HG03196 (cell line): Measurements from ENCODE around the gene KIF1A.

Experiments
- ATAC-seq: cut with Tn5 transposase; IDR thresholded peaks from one replicate; pipeline ENCODE4 v1.9.1; 2021; ENCODE audit not compliant: unreplicated experiment

The KIF1A gene

DNA sequence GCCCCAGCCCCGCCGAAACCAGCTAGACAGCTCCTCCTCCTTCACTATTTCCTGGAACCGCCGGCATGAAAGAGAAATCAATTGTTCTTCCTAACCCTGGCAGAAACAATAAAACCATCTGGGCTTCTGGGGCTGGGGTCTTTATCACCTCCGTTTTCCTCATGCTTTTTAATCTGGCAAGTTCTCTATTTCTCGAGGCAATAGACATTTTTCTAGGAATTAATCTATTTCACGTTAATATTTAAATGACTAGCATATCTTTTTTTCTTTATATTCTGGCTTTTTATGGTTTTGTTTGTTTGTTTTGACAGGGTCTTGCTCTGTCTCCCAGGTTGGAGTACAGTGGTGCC is 1.4 kb upstream of the KIF1A start:
- no peak for ATAC-seq

DNA sequence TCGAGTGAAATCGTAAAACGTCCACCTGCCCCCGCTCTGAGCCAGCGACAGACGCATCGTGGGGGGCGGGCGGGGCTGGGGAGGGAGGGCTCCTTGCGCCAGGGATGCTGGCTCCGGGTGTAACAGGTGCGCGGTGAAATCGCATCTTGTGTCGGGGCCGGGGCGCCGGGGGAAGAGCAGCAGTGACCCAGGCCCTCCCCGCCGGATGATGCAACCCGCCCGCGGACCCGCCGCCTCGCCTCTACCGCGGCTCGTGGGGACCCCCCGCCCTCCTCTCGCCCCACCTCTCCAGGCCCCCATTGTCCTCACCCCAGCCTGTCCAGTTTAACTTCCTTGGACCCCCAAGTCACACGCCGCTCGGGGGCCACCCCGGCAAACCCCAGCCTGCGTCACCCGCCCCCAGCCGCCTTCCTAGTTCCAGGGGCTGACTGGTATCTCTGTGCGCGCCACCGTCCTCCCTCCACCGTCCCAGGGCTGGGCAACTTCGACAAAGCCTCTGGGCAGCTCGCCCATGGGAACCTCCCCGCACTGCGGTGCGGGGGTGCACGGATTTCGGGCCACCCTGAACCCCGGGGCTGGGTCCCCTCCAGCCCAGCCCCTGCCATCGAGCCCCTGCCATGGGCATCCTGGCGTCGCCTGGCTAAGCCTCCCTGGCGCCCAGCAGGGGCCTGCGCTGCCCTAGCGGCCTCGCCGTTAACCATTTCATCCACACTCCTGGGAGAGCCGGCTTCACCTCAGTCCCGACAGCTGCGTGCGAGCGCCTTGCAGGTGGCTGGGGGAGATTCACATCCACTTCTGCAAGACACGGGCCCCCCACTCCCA is 799 bp upstream of the KIF1A start:
- no peak for ATAC-seq

DNA sequence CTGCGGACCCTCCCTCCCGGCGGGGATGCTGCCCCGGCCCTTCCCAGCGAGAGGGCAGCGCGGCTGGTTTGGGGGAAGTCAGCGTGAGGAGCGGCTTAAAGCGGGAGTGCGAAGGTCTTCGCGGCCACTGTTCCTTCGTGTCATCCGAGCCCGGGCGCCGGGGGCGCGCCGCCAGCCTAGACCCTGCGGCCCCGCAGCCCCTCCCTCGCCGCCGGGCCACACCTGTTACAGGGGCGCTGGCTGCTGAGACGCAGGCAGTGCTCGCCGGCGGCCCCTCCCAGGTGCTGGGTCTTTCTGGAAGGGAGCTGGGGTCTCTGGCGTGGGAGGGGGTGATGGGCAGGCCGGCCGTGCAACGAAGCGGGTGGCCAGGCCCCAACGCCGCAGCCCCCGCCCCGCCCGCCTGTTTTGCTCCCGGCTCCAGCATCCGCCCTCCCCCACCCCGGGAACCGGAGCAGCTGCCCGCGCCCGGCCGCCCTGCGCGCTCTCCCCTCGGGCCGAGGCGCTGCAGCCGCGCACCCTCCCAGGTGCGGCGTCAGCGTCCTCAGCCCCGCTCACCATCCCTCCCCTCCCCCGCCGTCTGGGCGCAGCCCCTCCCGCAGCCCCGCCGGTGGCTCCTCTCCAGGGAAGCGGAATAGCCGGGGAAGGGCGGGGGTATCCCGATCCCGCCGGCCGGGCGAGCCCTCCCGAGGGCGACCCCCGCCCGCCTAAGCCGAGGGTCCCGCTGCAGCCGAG is 727 bp downstream of the KIF1A start:
- ATAC-seq = no peak

DNA sequence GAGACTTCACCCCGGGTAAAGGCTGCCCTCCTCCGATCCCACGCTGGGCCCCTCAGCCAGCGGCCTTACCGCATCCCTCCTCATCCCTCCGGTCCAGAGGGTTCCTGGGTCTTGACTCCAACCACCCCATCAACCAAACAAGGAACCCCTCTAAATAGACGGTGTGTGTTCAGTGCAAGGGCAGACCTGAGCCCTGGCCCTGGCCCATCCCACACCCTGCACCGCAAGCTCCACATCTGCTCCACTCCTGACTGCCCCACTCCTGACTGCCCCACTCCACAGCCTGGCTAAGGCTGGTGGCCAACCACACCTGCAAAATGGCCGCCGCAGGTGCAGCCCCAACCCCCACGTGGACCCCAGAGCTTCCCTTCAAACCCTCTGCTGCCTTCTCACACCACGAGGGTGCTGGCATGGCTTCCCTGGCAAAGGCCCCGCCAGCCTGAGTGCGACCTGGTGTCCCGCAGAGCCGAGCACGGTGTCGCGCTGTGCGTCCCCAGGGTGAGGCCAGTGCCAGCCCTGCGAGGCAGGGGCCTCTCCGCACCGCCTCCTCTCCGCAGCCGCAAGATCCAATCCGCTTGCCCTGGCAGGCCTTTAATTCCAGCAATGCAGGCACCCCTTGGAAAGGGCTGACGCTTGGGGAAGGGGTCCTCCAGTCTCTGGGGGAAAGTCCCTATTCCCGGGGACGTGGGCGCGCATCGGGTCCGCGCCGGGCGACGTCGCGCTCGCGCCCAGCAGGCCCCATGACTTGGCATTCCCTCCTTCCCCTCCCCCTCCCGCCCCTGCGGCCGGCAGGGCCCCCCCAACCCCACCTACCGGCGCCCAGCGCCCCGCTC is 1.5 kb downstream of the KIF1A start:
- ATAC-seq = no peak

DNA sequence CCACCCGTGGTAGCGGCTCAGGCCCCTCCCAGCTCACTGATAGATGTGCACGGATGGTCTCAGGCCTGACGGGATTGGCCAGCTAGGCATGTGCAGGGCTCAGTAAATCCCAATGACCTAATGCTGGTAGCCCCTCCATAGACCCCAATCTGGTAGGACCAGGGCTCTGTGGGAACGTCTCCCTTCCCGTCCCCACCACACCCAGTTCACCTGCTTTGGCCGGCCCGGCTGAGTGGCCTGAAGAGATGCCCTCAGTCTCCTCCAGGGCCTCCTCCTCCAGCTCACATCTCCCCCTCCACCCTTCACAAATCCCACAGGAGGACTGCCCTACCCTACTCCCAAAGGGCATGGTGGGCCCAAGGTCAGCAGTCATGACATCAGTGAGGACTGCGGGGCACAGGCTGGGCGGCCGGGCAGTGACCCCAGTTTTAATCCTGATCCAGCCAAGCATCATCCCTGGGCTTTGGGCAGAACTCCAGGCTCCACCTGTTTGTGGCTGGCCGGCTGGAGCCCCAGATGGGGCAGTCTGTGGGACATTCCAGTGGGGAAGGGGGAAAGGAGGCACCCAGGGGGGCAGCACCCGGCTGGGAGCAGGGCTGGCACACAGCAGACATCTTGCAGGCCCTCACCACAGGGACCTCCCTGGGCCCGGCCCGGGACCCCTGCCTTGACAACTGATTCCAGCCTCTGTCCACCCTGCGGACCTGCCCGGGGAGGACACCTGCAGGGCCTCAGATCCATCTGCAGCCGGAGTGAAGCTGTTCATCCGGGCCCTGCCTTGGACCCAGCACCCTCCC is 2.3 kb downstream of the KIF1A start:
- ATAC-seq = no peak

DNA sequence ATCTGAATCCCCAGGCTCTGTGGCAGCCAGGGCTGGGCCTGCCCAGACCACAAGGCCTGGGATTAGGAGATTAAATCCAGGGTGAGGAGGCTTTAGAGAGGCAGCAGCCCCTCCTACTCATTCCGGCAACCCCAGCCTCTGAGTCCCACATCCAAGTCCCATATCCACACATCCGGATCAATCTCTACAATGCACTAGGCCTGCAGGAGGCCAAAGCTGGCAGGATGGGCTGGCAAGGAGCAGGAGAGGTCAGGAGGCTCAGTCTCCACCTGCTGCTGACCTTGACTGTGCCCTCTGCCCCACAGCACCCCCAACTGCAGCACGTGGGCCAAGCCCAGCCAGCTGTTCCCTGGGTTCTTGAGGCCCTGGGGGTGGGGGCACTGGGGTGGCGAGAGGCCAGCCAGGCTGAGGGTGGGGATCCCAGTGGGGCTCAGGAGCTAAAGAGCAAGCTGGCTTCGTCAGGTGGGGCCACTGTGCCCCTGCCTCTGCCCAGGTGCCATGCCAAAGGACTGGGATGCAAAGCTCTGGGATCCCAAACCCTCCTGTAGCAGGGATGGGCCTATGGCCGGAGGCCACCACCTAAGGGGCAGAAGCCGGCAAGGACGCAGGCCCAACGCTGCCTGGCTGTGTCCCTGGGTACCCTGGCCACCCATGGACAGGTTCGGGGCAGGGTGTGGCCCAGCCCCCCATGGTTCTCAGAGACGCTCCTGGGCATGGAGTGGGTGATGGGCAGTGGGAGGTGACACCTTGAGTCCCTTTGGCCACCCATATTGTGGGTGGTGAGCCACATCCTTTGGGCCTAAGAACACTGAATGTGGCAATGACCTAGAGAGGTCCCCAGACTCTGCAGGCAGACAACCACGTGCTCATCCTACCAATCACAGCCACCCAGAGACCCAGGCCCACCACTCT is 3.2 kb downstream of the KIF1A start:
- ATAC-seq = no peak

DNA sequence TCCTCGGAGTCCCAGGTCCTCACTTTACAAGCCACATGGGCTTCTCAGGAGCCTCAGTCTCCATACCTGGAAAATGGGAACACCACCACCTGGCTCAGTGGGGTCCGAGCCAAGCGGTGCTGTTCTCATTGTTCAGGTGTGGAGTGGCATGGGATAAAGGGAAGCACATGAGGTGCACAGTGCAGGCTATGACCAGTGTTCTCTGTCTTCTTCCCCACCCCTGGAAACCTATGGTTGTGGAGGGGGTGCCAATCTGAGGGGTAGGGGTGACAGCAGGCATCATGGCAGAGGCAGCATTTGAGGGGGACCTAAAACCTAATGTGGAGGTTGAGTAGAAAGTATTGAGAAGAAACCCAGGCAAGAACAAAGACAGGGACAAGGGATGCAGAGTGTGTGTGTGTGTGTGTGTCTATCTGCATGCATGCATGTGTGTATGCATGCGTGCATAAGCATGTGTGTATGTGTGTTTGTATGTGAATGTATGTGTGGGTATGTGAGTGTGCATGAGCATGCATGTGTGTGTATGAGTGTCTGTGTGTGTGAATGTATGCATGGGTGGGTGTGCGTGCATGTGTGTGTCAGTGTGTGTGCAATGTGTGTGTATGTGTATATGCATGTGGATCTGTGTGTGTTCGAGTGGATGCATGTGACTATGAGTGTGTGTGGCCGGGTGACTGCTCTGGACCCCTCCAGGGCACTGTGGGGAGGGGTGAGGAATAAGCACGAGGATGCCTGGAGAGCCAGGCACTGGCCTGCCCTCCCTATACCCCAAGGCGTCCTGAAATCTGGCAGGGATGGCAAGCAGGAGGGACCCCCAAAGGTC is 4.0 kb downstream of the KIF1A start:
- ATAC-seq = no peak

DNA sequence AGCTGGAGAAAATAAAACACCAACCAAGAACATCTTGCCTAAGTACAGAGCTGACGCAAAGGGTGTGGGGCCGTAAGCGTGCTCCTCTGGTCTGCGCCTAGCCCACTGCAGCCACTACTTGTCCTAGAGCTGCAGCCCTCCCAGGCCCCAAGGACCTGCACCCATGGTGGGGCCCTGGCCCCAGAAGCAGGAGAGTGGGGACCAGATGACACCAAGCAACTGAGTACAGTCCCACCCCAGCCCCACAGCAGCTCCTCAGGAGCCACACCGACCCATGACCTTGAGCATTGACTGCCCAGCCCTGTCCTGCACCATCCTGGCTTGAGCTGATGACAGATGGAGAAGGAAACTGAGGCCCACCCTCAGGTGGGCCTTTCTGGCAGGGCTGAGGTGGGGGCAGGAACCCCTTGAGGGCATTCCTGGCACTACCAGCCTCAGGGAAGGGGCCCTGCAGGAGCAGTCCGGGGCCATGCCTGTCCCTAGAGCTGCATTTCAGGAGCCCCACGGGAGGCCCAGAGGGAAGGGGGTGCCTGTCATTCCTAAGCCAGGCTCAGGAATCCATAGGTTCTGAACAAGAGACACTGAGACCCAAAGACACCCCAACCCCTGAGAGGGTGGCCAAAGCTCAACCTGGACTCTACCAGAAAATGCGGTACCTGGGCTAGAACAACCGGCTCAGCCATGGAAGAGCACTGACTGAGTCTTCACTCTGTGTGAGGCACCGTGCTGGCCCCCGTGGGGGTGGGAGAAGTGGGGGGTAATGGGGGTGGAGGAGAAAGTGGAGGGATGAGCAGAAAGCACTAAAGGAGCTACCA is 4.9 kb downstream of the KIF1A start:
- ATAC-seq = no peak

DNA sequence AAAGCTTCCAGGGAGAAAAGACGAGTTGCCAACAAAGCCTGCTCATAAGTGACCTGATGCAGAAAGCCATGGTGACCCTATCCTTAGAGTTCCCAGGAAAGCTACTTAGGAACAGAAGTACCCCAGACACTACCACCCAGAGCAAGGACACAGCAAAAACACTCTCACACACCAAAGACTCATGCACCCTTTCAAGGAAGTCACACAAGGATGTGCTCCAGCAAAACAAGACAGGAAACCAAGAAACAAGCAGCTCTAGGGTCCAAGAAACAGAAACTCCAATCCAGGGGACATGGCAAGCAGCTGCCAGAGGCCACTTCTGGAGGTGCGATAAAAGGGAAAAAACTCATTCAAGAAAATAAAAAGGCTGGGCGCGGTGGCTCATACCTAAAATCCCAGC is 5.7 kb downstream of the KIF1A start:
- ATAC-seq = no peak

DNA sequence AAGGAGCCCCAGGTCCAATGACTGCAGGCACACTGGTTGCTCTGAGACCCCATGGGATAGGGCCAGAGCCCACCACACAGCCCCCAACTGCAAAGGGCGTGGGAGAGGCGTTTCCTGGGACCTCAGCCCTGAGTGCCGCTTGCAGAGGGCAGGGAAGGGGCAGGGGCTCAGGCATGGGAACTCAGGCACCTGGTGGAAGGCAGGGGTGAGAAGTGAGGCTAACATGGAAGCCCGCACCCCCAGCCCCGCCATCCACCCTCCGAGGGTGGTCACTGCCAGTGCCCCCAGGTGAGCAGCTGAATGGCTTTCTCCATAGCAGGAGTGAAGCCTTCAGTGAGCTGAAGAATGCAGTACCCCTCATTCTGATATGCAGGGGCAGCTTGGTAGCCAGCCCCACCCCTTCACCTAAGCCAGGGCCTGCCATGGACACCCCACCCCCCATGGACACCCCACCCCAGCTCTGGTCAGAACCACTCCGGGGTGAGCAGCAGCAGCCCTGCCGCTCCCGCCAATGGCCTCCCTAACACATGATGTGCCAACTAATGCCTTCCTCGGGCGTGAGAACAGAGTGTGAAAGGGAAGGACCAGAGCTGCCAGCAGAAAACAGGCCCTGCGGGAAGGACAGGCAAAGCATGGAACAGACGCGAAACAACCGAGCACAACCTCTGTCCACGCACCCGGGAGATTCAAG is 6.6 kb downstream of the KIF1A start:
- ATAC-seq = no peak

DNA sequence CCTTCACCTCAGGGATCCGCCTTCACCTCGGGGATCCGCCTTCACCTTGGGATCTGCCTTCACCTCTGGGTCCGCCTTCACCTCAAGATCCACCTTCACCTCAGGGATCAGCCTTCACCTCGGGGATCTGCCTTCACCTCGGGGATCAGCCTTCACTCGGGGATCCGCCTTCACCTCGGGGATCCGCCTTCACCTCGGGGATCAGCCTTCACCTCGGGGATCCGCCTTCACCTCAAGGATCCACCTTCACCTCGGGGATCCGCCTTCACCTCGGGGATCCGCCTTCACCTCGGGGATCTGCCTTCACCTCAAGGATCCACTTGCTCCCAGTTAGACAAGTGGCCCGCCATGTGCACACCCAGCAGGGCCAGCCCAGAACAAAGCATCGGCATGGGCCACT is 7.3 kb downstream of the KIF1A start:
- no peak for ATAC-seq

DNA sequence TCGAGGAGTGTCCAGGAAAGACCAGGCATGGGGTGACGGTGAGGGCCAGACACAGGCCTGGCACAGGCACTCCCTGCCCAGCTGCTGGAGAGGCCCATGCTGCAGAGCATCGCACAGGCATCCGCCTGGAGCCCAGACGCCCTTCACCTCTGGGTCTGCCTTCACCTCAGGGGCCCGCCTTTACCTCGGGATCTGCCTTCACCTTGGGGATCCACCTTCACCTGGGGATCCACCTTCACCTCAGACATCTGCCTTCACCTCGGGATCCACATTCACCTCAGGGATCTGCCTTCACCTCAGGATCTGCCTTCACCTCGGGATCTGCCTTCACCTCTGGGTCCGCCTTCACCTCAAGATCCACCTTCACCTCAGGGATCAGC is 7.7 kb downstream of the KIF1A start:
- ATAC-seq = no peak

DNA sequence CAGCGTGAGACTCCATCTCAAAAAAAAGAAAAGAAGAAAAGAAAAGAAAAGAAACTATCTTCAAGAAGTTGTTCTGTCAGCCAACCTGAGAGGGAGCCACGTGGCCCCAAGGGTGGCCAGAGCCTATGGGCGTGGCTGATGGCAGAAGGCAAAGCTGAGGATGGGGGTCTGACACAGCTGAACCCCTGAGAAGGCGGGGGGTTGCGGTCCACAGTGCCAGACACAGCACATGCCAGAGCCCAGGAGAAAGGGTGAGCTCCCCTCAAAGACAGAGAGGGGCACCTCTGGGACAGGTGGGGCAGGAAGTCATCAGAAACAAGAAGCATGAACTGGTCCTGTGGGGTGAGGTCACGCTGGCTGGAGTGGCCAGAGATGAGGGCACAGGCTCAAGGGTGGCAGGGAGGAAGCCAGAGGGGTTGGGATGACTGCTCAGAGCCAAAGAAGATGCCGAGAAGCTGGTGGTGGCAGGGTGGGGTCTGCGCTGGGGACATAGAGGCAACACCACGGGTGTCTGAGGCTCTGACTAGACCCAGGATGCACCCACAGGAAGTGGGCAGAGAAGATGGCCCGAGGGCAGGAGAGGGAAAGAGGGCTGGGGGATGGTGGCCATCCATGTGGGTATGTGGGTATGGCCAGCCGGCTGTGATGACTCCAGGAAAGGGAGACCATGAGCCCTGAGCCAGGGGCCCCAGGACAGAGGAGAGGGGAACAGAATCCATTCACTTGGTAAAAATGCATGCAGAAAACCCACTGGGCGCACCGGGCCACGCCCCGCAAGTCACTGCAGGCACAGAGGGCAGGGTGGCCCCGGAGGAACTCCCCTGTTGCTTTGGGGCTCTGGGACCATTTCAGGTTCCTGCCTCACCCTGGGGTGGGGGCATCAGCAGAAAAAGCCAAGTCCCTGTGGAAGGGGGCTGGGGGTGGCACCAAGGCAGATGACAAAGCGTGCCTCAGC is 8.4 kb downstream of the KIF1A start:
- no peak for ATAC-seq

DNA sequence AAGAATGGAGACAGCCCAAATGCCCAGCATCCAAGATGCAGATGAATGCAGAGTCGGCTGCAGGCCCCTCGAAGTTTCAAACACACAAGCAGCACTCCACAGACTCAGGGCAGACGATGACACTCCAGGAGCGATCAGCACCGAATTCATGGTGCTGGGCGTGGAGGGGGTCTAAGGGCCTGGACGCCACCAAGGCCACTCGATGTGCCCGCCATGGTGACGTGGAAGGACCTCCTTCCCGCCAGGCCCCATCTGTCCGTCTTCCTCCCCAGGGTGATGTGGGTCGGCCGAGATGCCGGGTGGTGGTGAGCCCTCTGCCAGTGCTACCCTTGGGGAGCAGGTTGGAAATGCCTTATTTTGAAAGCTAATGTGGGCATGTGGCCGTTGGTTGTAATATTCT is 9.4 kb downstream of the KIF1A start:
- ATAC-seq = no peak

DNA sequence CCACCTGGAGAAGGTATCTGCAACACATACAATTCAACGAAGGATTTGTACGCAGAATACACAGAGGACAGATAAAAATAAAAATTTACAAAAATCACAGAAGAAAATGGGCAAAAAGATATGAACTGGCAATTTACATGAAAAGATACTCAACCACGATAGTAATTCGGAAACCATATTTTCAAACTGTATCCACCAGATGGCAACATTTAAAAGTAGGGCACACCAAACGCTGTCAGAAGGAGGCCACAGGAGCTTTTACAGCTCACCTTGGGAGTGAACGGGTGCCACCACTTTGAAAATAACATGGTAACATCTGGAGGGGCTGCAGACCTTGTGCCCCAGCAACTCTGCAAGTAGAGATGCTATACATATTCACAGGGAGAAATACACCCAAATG is 9.8 kb downstream of the KIF1A start:
- no peak for ATAC-seq

DNA sequence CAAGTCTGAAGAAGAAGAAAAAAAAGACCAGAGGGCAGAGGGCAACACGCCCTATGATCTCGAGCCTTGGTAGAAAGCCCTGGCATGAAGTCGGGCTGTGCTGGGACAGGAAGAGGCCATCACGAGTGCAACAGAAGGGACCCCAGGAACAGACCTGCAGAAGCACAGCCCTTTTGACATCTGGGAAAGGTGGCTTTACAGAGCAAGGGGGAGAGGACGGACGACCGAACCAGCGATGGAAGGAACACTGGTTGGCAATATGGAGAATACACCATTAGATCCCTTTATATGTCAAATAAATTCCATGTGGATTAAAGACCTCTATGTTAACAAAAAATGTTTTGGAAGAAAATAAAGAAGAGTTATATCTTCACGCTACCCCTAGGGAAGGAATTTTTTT is 10.7 kb downstream of the KIF1A start:
- ATAC-seq = no peak

DNA sequence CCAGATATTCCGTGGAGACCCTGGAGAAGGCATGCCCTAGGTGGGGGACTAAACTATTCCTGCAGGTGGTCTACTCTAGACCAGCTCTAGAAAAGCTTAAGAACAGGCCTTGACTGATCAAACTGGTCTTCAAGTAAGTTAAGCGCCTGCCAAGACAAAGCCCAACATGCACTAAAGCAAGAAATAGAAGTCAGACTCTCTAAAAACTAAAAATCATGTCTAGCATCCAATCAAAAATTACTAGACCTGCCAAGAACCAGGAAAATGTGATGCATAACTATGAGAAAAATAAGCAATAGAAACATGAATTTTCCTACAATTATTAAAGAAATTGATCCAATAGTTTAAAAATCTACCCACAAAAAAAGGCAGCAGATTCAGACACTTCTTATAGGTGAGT is 13.6 kb downstream of the KIF1A start:
- no peak for ATAC-seq
